Stimulated activated CD8-positive, alpha-beta memory T cell treated with anti-CD3 and anti-CD28 coated beads, Interleukin-7, amount 100 ng/mL, for 48 hours (primary cell): Measurements from ENCODE around the gene EXPH5.
"Not testable (repeated sequence)": the region's sequence is repeated elsewhere in the genome, so short reads cannot be mapped to it uniquely, and the experiment has no call there.

ENCODE experiments used
- DNase-seq, 2 donors: peaks; one replicate each; pipeline ENCODE4 v3.0.0-alpha.2; 2020; ENCODE audit warnings: low read depth in 1 of 2; ENCODE audit errors: extremely low read depth in 1 of 2

The EXPH5 gene

DNA sequence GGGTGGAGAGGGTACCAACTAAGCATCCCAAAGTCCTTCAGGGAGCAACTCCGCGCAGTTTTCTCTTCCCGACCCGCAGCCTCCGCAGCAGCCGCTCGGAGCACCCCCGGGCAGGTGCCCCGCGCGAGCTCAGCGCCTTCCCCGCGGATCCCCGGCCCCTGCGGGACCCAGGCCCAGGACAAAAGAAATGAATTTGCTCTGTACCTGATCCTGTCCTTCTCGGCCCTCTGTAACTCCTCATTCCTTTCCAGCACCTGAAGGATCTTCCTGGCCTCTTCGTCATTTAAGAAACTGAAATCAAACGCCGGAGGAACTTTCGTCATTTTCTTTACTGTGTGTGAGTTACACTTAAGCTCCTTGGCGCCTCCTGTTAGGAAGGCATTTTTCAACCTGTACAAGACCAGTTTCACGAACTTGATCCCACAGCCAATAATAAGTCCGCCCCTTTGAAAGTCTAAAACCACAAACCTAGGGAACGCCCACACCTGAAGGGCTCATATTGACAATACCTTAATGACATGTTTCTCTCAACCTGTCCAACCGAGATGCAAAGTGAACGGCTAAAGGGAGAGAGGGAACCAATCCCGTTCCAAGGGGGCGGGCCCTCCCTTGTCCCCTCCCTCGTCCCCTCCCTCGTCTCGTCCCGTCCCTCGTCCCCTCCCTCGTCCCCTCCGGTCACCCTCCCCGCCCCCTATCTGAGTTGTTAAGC lies at the start of gene EXPH5:
Gene EXPH5 (minus strand): TSS at position 555 of the 709 bp plus-strand sequence. CDS start 232 bp downstream, at position 323.
- peak; percentile 62 to 87 for DNase-seq

GRCh38 chr11:108641752-108642151 lies 48.2 kb upstream of the EXPH5 start:
- DNase-seq, result not testable (repeated sequence)

DNA sequence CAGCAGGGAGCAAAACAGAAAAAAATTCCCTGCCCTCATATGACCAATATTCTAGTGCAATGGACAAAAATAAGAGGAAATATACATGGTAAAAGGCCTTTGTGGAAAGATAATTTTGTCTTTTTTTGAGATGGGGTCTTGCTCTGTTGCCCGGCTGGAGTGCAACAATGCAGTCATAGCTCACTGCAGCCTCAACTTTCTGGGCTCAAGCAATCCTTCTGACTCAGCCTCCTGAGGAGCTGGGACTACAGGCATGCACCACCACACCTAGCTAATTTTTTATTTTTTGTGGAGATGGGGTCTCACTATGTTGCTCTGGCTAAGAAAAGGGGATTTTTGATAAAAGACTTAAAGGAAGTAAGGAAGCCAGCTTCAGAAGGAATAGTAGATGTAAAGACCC lies 45.6 kb upstream of the EXPH5 start:
- no peak for DNase-seq

- no peak for DNase-seq
These were observed 42.7 kb upstream of the EXPH5 start for GRCh38 chr11:108636222-108636621.

GRCh38 chr11:108635106-108635505 lies 41.5 kb upstream of the EXPH5 start:
- no peak for DNase-seq

- no peak for DNase-seq
These were observed 38.6 kb upstream of the EXPH5 start for GRCh38 chr11:108632041-108632704.

GRCh38 chr11:108629274-108629673 lies 35.7 kb upstream of the EXPH5 start:
- no peak for DNase-seq

GRCh38 chr11:108628812-108629211 lies 35.2 kb upstream of the EXPH5 start:
- DNase-seq, result no peak

- DNase-seq, result no peak
These were observed 34.8 kb upstream of the EXPH5 start for GRCh38 chr11:108628326-108628725.

- no peak for DNase-seq
These were observed 30.8 kb upstream of the EXPH5 start for GRCh38 chr11:108624196-108624925.

DNA sequence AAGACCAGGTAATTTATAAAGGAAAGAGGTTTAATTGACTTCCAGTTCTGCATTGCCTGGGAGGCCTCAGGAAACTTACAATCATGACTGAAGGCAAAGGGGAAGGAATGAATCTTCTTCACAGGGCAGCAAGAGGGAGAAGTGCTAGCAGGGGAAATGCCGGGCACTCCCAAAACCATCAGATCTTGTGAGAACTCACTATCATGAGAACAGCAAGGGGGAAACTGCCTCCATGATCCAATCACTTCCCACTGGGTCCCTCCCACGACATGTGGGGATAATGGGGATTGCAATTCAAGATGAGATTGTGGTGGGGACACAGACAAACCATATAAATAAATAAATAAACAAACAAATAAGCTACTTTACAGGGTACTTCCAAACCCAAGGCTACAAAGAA lies 28.8 kb upstream of the EXPH5 start:
- DNase-seq, result no peak

- no peak for DNase-seq
These were observed 27.6 kb upstream of the EXPH5 start for GRCh38 chr11:108620958-108621772.

GRCh38 chr11:108618529-108618928 lies 25.0 kb upstream of the EXPH5 start:
- no peak for DNase-seq

GRCh38 chr11:108617055-108617454 lies 23.5 kb upstream of the EXPH5 start:
- DNase-seq, result no peak

GRCh38 chr11:108616549-108616948 lies 23.0 kb upstream of the EXPH5 start:
- no peak for DNase-seq

DNA sequence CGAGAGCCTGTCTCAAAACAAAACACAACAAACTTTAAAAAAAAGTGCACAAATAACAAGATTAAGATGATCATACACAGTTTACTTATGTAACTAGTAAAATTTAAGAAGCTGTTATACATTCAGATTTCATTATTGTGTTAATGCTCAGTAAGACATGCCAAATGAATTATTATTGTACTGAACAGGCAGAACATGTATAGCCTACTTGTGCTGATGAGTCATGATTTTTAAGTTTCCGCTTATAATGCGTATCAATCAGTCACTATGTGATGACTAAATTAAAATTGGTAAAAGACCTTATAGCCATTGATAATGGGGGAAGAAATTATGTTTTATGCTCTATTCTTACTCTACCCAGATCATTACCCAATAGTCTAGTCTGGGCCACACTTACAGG lies 20.5 kb upstream of the EXPH5 start:
- no peak for DNase-seq

DNA sequence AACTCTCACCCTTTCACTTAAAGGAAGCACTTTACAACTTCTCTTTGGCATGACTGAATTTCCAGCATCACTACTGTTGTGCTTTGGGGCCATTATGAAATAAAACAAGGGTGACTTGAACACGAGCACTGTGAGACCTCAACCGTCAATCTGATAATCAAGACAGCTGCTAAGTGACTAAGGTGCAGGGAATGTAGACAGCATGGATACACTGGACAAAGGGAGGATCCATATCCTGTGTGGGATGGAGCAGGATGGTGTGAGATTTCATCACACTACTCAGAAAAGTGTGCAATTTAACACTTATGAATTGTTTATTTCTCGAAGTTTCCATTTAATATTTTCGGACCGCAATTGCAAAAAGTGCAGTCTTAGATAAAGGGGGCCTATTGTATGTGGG lies 16.1 kb upstream of the EXPH5 start:
- DNase-seq, result no peak

DNA sequence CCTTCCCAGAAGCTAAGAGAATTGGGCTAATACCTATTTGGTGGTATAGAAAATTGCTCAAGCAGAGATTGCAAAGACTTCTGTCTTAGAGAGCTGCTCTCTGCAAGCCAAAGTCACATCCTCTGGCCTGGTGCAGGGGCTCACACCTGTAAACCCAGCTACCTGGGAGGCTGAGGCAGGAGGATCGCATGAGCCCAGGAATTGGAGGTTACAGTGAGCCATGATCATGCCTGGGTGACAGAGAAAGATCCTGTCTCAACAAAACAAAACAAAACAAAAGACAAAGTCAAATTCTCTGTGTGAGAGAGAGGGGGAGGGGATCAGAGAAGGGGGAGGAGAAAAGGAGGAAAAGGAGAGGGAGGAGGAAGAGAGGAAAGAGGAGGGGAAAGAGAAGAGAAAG lies 15.0 kb upstream of the EXPH5 start:
- no peak for DNase-seq

- DNase-seq, result no peak
These were observed 13.1 kb upstream of the EXPH5 start for GRCh38 chr11:108606495-108607160.

GRCh38 chr11:108606070-108606469 lies 12.5 kb upstream of the EXPH5 start:
- no peak for DNase-seq
